Coronary artery (tissue), 2 donors: Measurements from ENCODE around the gene TKFC.

Experiments
- DNase-seq: peaks from one replicate; pipeline ENCODE4 v3.0.0-alpha.2; 2017; ENCODE audit warnings: low spot score
- H3K27ac ChIP-seq, 2 donors: fragments of 200-600 bp; sonication (generic); one replicate each; pipeline ENCODE4 v1.5.1; 2016 to 2019
- H3K4me3 ChIP-seq: fragments of 200-600 bp; sonication (generic); 2 replicates; pipeline ENCODE4 v1.5.1; 2016; ENCODE audit warnings: mild to moderate bottlenecking, moderate library complexity
- CTCF ChIP-seq: fragments of 200-600 bp; sonication (generic); IDR thresholded peaks from one replicate; pipeline ENCODE4 v1.5.1; 2019; ENCODE audit warnings: antibody characterized with exemption

Gene TKFC

GRCh38 chr11:61350803-61351202 is 17.8 kb downstream of the TKFC start:
- Histone ChIP-seq H3K4me3 (no peak overlapping the region), H3K27ac (no peak overlapping the region)
- no peak for DNase-seq
- TF ChIP-seq CTCF = no peak

GRCh38 chr11:61352038-61352437 is 19.0 kb downstream of the TKFC start:
- no peak for TF ChIP-seq CTCF
- no peak for DNase-seq
- H3K4me3 ChIP-seq = no peak overlapping the region
- H3K27ac ChIP-seq = no peak overlapping the region

DNA sequence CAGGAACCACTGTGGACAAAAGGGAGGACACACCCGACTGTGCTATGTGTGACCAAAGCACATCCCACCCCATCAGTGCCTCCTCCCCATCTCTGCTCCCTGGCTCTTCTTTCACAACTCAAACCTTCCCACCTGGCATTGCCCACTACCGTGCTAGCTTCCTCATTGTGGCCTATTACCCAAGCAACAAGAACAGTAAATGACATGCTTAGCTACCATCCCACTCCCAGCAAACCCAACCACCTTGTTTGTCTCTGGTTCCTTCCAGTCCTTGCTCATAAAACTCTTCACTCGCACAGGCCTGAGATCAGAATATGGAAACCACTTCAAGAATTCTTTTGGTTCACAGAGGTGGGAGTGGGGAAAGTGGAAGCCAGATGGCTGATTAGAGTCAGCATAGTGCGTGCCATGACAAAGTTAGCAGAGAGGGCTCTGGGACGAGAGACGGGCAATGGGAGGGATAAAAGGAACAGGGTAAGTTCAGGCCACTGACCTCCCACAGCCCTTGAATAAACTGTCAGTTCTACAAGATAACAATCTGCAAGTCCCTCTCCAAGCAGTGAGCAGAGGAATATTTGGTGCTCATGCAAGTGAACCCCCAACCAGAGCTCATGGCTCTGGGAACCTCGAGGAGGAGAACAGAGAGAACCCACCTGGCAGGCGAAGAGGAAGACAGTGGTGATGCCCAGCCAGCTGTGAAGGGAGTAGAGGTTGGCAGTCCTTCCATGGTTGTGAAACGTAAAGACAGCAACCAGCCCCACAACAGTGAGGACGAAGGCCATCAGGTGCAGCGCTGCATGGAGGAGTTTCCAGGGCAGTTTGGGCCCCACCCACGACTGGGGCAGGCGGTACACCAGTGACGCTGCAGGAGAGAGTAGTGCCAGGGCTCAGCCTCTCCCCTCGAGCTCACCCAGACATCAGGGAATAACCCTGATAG is 20.4 kb downstream of the TKFC start:
- no peak for DNase-seq
- Histone ChIP-seq H3K4me3 (no peak overlapping the region), H3K27ac (no peak overlapping the region)
- no peak for TF ChIP-seq CTCF

- no peak for TF ChIP-seq CTCF
- Histone ChIP-seq H3K4me3 (no peak overlapping the region), H3K27ac (no peak overlapping the region)
- no peak for DNase-seq
Observed at GRCh38 chr11:61354208-61354607, 21.2 kb downstream of the TKFC start.

- TF ChIP-seq CTCF = no peak
- DNase-seq = no peak
- Histone ChIP-seq H3K4me3 (no peak overlapping the region), H3K27ac (no peak overlapping the region)
Observed at GRCh38 chr11:61356706-61357105, 23.7 kb downstream of the TKFC start.

DNA sequence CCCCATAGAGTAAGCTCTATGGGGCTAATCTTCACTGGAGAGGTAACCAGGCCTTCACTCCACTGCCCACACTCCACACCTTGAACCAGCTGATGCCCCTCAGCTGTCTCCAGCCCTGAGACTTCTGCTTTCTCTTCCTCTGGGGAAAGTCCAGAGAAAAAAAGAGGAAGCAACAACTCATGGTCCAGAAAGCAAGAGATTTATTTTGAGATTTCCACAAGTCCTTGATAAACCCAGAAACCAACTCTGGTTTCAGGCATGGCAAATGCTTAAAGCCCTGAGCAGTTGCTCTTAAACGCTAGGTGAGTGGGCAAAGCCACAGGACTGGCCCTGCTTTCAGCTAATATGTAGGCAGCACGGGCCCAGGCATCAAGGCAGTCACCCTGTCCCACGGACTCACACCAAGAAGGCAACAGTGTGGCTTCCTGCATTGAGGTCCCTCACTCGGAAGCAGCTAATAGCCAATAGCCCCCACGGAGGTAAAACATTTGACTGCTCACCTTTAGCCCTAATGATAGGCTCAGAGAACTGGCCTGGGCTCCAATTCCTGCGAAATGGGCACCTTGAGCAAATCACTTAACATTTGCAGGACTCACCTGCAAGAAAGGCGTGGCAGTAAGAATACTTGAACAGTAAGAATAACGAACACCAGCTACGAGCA is 24.3 kb downstream of the TKFC start:
- Histone ChIP-seq H3K27ac (peak overlapping the region in 1 of 2 donors; percentile 41), H3K4me3 (no peak overlapping the region)
- TF ChIP-seq CTCF = no peak
- DNase-seq = no peak

- H3K4me3 ChIP-seq = no peak overlapping the region
- TF ChIP-seq CTCF = no peak
- no peak overlapping the region for H3K27ac ChIP-seq
Observed at GRCh38 chr11:61357894-61358239, 24.8 kb downstream of the TKFC start.

More at GRCh38 chr11:61357894-61358239, 24.8 kb downstream of the TKFC start:
- no peak for DNase-seq
